Measurements from ENCODE around the gene PPFIA1. TPM values are rescaled to one million over a fixed set of nuclear protein-coding genes. Genes with fewer than 3 reads are reported as not detected.
A peak's percentile ranks its signal among the peaks of the same experiment; 100 is the strongest.

The PPFIA1 gene
- total RNA-seq, 1 donor from 2014 or later, result 54.2 TPM

- H3K36me3 Mint-ChIP-seq (ENCODE audit: low read depth), result peaks cover 21% of the 10 kb centered on the region
Measured at GRCh38 chr11:70411713-70412452, 141.4 kb downstream of the PPFIA1 start.

GRCh38 chr11:70413151-70413550 is 142.7 kb downstream of the PPFIA1 start:
- no peak overlapping the region for H3K4me3 Mint-ChIP-seq
- H3K36me3 Mint-ChIP-seq (ENCODE audit: low read depth), result peaks cover 17% of the 10 kb centered on the region
- no peaks in the 10 kb centered on the region for H3K9me3 Mint-ChIP-seq
- H3K27me3 Mint-ChIP-seq, result peaks cover 13% of the 10 kb centered on the region
- intact Hi-C loops (cut with micrococcal nuclease), result no loop called here
- no peak for DNase-seq
- H3K4me1 Mint-ChIP-seq, result peaks cover 4% of the 10 kb centered on the region
- no peak overlapping the region for H3K27ac Mint-ChIP-seq

More at GRCh38 chr11:70411713-70412452, 141.4 kb downstream of the PPFIA1 start:
- Mint-ChIP-seq H3K27ac (no peak overlapping the region), H3K27me3 (peaks cover 13% of the 10 kb centered on the region), H3K9me3 (no peaks in the 10 kb centered on the region), H3K4me1 (peaks cover 8% of the 10 kb centered on the region), H3K4me3 (no peak overlapping the region)
- no peak for DNase-seq
- intact Hi-C loops (cut with micrococcal nuclease), result no loop called here

- no peak overlapping the region for H3K4me3 Mint-ChIP-seq
- no peaks in the 10 kb centered on the region for H3K4me1 Mint-ChIP-seq
- peaks cover 10% of the 10 kb centered on the region for H3K36me3 Mint-ChIP-seq (ENCODE audit: low read depth)
- H3K9me3 Mint-ChIP-seq, result no peaks in the 10 kb centered on the region
- no peak for DNase-seq
- intact Hi-C loops (cut with micrococcal nuclease), result no loop called here
- H3K27me3 Mint-ChIP-seq, result peaks cover 10% of the 10 kb centered on the region
- H3K27ac Mint-ChIP-seq, result no peak overlapping the region
Measured at GRCh38 chr11:70414341-70415100, 144.0 kb downstream of the PPFIA1 start.

GRCh38 chr11:70415191-70415590 is 144.7 kb downstream of the PPFIA1 start:
- Mint-ChIP-seq H3K4me3 (no peak overlapping the region), H3K9me3 (no peaks in the 10 kb centered on the region), H3K4me1 (no peaks in the 10 kb centered on the region), H3K27me3 (peaks cover 6% of the 10 kb centered on the region), H3K27ac (no peak overlapping the region), H3K36me3 (ENCODE audit: low read depth) (peaks cover 10% of the 10 kb centered on the region)
- no peak for DNase-seq
- intact Hi-C loops (cut with micrococcal nuclease), result no loop called here

GRCh38 chr11:70415642-70416395 is 145.3 kb downstream of the PPFIA1 start:
- intact Hi-C loops (cut with micrococcal nuclease), result no loop called here
- DNase-seq, result no peak
- H3K4me3 Mint-ChIP-seq, result no peak overlapping the region
- H3K4me1 Mint-ChIP-seq, result no peaks in the 10 kb centered on the region
- H3K27me3 Mint-ChIP-seq, result peaks cover 3% of the 10 kb centered on the region
- H3K36me3 Mint-ChIP-seq (ENCODE audit: low read depth), result peaks cover 5% of the 10 kb centered on the region
- H3K27ac Mint-ChIP-seq, result no peak overlapping the region
- H3K9me3 Mint-ChIP-seq, result no peaks in the 10 kb centered on the region

GRCh38 chr11:70416881-70417280 is 146.4 kb downstream of the PPFIA1 start:
- intact Hi-C loops (cut with micrococcal nuclease), result no loop called here
- no peaks in the 10 kb centered on the region for H3K9me3 Mint-ChIP-seq
- DNase-seq, result no peak
- H3K4me1 Mint-ChIP-seq, result no peaks in the 10 kb centered on the region
- H3K36me3 Mint-ChIP-seq (ENCODE audit: low read depth), result peaks cover 4% of the 10 kb centered on the region
- H3K4me3 Mint-ChIP-seq, result no peak overlapping the region
- peaks cover 3% of the 10 kb centered on the region for H3K27me3 Mint-ChIP-seq
- H3K27ac Mint-ChIP-seq, result no peak overlapping the region

GRCh38 chr11:70418130-70418529 is 147.6 kb downstream of the PPFIA1 start:
- Mint-ChIP-seq H3K9me3 (no peaks in the 10 kb centered on the region), H3K36me3 (ENCODE audit: low read depth) (peaks cover 4% of the 10 kb centered on the region), H3K27ac (no peak overlapping the region), H3K4me3 (no peak overlapping the region), H3K27me3 (peaks cover 3% of the 10 kb centered on the region), H3K4me1 (no peaks in the 10 kb centered on the region)
- intact Hi-C loops (cut with micrococcal nuclease), result no loop called here
- no peak for DNase-seq

GRCh38 chr11:70419307-70420007 is 149.0 kb downstream of the PPFIA1 start:
- Mint-ChIP-seq H3K36me3 (ENCODE audit: low read depth) (peaks cover 3% of the 10 kb centered on the region), H3K4me1 (peaks cover 7% of the 10 kb centered on the region), H3K27me3 (peaks cover 3% of the 10 kb centered on the region), H3K9me3 (no peaks in the 10 kb centered on the region), H3K27ac (no peak overlapping the region), H3K4me3 (no peak overlapping the region)
- DNase-seq, result no peak
- intact Hi-C loops (cut with micrococcal nuclease), result no loop called here

GRCh38 chr11:70420008-70420464 is 149.5 kb downstream of the PPFIA1 start:
- peaks cover 7% of the 10 kb centered on the region for H3K4me1 Mint-ChIP-seq
- DNase-seq, result no peak
- no peak overlapping the region for H3K27ac Mint-ChIP-seq
- intact Hi-C loops (cut with micrococcal nuclease), result no loop called here
- H3K36me3 Mint-ChIP-seq (ENCODE audit: low read depth), result peaks cover 3% of the 10 kb centered on the region
- H3K9me3 Mint-ChIP-seq, result no peaks in the 10 kb centered on the region
- H3K4me3 Mint-ChIP-seq, result no peak overlapping the region
- peaks cover 3% of the 10 kb centered on the region for H3K27me3 Mint-ChIP-seq

- Mint-ChIP-seq H3K27ac (no peak overlapping the region), H3K36me3 (ENCODE audit: low read depth) (peaks cover 3% of the 10 kb centered on the region), H3K9me3 (no peaks in the 10 kb centered on the region), H3K27me3 (peaks cover 3% of the 10 kb centered on the region), H3K4me3 (no peak overlapping the region), H3K4me1 (peaks cover 7% of the 10 kb centered on the region)
- DNase-seq, result no peak
- intact Hi-C loops (cut with micrococcal nuclease), result no loop called here
Measured at GRCh38 chr11:70420496-70420895, 150.0 kb downstream of the PPFIA1 start.

- H3K9me3 Mint-ChIP-seq, result no peaks in the 10 kb centered on the region
- H3K27ac Mint-ChIP-seq, result no peak overlapping the region
- intact Hi-C loops (cut with micrococcal nuclease), result no loop called here
- H3K4me3 Mint-ChIP-seq, result no peak overlapping the region
- H3K27me3 Mint-ChIP-seq, result peaks cover under 1% of the 10 kb centered on the region
- DNase-seq, result peak; percentile 63
- H3K4me1 Mint-ChIP-seq, result peaks cover 7% of the 10 kb centered on the region
- H3K36me3 Mint-ChIP-seq (ENCODE audit: low read depth), result peaks cover 2% of the 10 kb centered on the region
Measured at GRCh38 chr11:70421123-70421522, 150.6 kb downstream of the PPFIA1 start.

GRCh38 chr11:70422692-70423522 is 152.4 kb downstream of the PPFIA1 start:
- intact Hi-C loops (cut with micrococcal nuclease), result no loop called here
- H3K36me3 Mint-ChIP-seq (ENCODE audit: low read depth), result no peaks in the 10 kb centered on the region
- H3K4me1 Mint-ChIP-seq, result peaks cover 7% of the 10 kb centered on the region
- no peaks in the 10 kb centered on the region for H3K9me3 Mint-ChIP-seq
- DNase-seq, result no peak
- H3K4me3 Mint-ChIP-seq, result no peak overlapping the region
- no peaks in the 10 kb centered on the region for H3K27me3 Mint-ChIP-seq
- H3K27ac Mint-ChIP-seq, result no peak overlapping the region

All from activated CD4-positive, alpha-beta T cell treated with anti-CD3 and anti-CD28 coated beads, Interleukin-2, amount 10 ng/mL, durations not matched to agents 24 days and 14 days (primary cell).